GM20431 (cell line): Measurements from ENCODE around the gene RGS3.

Experiments
- in situ Hi-C: fragments of 300-500 bp; cut with MseI, MboI; formaldehyde crosslinking; loops from one replicate; pipeline ENCODE4 v1.15.0; 2020; ENCODE audit warnings: low sequenced_read_pairs; ENCODE audit not compliant: unreplicated experiment

Gene RGS3

DNA sequence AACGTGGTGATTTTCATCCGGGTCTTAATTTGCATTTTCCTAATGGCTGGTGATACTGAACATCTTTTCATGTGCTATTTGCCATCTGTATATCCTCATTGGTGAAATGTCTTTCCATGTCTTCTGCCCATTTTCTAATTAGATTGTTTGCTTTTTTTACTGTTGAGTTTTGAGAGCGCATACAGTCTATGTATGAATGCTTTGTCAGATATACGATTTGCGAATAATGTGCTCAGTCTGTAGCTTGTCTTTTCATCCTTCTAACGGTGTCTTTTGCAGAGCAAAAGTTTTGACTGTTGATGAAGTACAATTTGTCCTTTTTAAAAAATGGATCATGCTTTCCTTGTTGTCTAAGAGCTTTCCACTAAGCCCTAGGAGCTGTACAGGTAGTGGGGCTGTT lies 143.0 kb downstream of the RGS3 start:
- in situ Hi-C loops: no loop called here

DNA sequence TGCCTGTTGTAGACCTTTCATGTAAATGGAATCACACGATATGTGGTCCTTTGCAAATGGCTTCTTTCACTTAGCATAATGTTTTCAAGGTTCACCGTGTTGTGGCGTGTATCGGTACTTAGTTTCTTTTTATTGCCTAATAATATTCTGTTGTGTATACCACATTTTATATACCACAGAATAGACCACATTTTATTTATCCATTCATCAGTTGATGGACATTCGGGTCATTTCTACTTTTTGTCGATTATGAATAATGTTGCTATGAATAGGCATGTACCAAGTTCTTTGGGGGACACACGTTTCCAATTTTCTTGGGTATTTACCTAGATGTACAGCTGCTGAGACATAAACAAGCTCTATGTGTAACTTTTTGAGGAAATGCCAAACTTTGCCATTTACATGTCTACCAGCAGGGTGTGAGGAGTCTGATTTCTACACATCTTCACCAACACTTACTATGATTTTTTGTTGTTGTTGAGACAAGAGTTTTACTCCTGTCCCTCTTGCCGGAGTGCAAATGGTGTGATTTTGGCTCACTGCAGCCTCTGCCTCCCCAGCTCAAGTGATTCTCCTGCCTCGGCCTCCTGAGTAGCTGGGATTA lies 144.7 kb downstream of the RGS3 start:
- in situ Hi-C loops: no loop called here

DNA sequence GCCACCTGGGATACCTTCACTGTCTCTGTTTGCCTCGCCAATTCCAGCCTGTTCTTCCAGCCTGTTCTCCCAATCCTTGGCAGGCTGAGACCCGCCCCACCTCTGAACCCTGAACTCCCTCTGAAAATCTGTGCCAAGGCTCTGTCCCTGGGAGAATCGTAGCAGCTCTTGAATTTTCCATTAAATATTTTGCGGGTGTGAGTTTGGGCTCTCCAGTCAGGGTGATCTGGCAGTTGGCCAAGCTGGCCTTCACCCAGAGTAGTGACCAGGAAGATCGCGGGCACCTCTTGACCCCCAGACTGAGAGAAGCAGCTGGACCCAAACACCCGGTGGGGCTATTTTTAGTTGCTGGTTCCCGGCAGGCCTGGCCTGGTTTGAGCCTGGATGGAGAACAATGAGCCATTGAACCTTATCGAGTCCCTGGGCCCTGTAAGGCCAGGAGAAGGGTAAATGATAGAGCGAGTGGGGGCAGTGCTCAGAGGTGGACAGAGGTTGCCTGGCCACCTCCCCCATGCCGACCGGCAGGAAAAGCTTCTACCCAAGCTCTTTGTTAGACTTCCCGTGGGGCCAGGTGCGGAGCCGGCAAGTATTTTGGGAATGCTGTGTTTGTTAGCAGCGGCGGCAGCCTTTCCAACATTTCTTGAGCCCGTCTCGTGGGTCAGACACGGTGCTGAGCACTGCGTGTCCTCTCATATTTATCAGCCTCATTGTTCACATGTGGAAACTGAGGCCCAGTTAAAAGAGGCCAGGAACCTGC lies 146.2 kb downstream of the RGS3 start:
- in situ Hi-C loops: no loop called here

DNA sequence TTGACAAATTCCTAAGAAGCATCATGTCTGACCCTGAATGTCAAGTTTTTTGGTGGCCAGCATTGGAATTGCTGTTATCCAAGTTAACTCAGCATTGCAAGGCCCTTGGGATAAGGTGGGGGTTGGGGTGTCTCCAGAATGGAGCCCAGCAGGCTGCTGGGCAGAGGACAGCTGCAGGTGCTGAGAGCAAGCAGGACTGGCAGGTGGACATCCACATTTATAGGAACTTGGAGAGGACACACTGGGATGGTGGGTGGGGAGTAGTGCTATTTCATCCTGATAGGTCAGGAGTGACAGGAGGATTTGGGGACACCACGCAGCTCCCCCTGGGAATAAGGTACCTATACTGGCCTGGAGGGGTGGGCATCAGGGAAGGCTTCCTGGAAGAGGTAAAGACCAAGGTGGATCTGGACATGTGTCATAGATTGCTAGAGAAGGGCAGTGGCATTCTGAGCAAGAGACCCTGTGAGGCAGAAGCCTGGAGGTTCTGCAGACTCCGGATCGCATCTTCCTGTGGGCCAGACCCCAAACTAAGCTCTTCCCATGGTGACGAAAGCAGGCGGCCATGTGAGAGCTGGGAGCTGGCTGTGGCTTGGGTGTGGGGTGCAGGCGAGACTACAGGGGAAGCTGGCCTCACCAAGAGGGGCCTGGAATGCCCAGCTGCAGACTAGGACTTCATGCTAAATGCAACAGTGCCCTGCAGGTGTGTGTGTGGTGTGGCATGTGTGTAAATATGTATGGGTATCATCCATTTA lies 148.1 kb downstream of the RGS3 start:
- in situ Hi-C loops: no loop called here

DNA sequence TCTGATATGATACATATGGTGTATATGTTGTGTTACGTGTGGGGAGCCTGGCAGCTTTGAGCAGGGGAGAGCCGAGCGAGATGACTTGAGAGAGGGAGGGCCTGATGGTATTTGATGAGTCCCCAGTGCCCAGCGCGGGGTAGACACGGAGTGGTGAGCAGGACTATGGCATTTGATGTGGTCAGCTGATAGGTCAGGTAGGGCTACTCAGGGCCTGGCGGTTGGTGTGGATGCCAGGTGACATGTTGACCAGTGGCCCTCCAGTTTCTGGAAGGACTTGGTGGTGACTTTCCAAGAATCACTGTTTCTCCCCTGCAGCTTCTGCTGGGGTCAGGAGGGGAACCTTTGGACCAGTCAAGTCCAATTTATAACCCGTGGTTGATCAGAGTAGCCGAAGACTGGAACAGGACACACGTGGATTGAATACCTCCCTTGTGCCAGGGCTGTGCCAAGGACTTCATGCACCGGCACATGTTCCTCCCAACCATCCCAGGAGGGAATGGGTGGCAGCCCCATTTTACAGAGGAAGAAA lies 148.8 kb downstream of the RGS3 start:
- in situ Hi-C loops: no loop called here

DNA sequence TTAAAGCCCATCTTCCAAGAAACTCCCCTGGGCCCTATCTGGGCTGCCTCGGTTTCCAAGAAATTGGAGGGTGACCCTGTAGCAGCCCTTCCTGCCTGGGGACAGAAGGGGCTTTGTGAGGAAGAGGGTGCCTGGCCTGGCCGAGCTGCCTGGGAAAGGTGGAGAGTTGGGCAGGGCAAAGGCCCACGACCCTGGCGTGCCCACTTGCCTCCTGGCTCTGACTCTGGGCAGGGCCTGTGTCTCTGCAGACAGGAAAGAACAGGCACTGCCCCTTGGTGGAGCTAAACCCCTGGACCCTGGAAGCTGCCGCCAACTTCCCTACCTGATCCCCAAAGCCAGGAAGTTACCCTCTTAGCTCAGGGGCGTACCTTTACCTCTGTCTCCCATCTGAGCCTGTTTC lies 149.3 kb downstream of the RGS3 start:
- in situ Hi-C loops: no loop called here

DNA sequence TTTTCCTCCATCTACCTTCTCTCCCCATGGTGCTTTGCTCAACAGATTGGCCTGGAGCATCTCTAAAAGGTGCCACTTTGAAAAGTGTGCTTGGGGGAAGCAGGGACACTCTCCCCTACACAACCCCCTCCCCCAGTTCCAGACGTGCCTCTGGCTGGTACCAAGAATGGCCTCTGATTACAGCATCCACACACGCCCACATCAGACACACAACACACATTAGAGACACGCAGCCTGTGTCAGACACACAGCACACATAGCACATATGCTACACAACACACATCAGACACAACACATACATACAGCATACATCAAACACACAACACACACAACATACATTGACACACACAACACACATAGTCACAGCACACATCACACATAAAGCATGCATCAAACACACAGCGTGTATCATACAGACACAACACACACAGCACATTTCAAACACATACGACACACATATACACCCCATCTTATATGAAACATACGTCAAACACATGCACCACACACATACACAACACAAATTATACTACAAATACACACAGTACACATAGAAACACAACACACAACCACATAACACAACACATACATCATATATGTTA lies 150.4 kb downstream of the RGS3 start:
- in situ Hi-C loops: no loop called here

DNA sequence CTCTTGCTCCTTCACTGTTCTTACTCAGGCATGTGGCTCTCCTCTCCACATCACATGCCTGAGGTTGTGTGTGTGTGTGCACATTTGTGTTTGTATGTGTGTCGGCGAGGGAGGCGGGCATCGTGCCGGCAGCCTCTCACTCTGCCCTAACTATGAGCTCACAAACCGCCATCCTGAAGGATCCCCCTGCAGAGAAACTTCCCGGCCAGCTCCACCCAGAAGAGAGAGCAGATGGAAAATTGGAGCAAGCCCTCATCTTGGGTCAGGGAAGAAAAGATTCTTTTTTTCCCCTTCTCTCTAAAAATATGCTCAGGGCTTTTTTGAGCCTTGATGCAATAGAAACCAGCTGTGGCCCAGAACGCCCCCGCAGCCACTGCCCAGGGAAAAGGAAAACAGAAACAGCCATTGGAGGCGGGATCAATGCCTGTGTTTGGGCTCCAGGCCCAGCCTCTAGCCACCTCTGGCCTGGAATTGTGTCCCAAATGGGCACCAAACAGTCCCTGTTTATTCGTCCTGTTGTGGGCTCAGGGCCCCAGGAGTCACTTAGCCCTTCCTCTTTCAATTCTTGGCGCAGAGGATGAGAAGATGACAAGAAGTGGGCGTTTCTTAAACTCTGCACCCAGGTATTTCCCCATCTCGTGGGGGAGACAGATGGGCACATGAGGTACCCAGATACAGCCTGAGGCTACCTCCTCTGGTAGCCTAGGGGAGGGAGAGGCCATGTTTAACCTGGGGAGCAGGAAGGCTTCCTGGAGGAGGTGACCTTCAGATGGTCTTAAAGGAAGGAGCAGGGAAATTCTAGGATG lies 151.5 kb downstream of the RGS3 start:
- in situ Hi-C loops: no loop called here

DNA sequence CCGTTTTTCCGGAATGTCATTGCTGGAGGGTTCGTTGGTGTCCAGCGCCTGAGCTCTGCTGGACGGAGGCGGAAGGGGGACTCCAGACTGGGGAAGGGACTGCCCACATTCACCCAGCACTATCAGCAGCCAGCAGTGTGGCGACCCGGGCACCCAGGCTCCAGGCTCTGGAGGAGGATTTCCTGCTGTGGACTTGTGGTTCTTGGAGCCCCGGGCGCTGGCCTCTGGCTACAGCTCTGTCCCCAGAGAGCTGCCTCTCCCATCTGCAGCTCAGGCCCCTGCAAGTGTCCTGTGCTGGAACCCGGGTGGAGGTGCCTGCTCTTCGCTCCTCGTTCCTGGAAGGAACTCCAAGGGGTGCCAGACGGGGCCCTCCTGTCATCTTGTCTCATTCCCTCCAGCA lies 152.6 kb downstream of the RGS3 start:
- in situ Hi-C loops: no loop called here

DNA sequence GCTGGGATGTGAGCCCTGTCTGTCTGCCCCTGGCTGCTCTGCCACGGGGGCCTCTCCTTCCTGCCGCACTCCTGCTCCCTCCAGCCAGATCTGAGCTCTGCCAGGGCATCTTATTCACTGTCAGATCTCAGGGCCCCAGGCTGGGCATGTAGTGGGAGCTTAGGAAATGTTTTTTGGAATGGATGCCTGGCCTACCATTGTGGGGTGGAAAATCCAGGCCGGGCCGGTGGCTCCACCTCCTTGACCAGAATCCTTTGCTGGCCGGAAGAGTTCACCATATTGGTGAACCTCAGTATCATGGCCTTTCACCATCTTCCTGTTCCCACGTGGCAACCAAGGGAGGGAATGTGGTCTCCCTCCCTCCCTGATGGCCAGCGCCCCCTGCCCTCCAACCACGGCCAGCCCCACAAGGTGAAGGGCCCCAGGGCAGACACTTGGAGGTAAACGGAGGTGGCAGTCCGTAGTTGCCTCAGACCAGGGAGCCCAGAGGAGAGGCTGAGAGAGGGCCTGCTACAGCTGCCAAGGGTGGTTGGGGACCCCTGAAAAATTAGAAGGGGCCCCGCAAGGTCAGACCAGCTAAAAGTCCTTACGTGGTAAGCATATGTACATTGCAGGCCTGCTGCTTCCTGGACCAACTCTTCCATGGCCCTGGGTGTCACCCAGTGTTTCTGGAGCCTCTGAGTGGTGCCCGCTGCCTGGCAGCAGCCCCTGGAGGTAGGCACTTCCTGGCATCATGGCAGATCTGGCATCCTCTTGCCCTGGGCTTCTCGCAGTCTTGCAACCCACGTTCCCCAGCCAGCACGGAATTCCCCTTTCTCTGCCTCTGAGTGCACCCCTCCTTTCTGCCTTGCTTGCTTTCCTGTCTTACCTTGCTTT lies 153.3 kb downstream of the RGS3 start:
- in situ Hi-C loops: no loop called here

DNA sequence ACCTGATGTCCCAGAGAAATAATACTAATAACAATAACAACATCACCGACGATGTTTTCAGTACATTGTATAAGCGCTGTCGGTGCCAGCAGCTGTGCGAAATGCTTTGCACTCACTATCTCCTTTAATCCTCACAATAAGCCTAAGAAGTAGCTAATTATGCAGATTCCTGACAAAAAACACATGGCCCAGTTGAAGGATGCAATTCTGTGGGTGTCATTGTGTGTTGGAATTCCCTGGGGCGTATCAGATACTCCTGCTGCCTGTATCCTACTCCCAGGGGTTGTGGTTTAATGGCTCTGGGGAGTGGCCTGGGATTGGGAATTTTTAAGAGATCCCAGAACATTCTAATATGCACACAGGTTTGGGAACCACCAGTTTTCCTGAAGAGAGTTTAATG lies 154.0 kb downstream of the RGS3 start:
- in situ Hi-C loops: no loop called here

DNA sequence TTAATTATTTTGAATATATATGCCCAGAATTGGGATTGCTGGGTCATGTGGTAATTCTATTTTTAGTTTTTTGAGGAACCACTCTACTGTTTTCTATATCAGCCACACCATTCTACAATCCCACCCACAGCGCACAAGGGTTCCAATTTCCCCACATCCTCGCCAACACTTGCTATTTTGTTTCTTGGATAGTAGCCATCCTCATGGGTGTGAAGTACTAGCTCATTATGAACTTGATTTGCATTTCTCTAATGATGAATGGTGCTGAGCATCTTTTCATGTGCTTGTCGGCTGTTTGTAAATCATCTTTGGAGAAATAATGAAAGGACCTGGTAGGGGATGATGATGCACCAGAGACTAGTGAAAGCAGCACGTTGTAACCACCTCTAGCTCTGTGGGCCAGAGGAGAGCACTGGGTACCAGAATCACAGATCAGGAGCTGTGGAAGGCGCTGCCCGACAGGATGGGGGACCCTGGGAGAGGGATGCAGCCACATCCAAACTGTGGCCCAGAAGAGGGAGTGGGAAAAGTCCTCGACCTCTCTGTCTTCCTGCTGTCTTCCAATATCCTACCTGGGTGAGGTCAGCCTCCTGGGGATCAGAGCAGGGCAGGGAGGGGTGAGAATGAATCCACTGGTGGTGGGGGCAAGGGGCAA lies 155.4 kb downstream of the RGS3 start:
- in situ Hi-C loops: no loop called here

DNA sequence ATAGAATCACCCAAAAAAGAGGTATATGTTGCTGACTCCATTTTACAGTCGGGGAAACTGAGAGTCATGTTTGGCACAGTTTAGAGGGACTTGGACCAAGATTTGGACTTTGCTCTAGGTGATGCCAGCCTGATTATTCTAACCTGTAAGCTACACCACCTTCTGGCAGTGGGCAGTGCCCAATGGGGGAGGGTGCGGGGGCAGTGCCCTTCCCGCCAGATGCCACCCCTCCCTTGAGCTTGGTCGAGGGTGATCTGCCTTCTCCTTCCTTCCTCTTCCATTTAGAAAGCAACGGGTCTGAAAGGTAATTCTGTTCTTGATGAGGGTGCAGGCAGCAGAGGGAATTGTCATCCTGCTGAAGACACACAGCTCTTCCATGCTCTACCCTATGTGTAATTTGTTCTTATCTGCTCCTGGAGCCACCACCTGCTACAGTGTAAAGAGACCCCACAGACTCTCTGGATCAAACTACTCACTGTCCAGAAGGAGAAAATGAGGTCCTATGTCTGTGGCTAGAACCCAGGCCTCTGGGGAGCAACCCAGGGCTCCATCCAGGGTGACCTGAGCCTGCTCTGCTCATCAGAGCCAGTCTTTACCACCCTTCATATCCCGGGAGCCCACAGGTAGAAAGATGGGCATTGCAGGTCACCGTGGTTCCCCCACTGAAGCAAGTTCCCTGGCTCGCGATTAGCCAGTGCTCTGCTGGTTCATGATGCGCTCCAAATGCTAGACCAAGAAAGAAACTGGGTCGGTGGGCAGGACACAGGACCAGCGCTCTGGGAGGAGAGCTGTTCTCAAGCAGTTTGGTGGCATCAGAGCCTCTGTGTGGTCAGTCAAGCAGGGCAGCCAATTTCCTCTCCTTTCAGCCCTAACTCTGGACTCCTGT lies 156.2 kb downstream of the RGS3 start:
- in situ Hi-C loops: no loop called here

DNA sequence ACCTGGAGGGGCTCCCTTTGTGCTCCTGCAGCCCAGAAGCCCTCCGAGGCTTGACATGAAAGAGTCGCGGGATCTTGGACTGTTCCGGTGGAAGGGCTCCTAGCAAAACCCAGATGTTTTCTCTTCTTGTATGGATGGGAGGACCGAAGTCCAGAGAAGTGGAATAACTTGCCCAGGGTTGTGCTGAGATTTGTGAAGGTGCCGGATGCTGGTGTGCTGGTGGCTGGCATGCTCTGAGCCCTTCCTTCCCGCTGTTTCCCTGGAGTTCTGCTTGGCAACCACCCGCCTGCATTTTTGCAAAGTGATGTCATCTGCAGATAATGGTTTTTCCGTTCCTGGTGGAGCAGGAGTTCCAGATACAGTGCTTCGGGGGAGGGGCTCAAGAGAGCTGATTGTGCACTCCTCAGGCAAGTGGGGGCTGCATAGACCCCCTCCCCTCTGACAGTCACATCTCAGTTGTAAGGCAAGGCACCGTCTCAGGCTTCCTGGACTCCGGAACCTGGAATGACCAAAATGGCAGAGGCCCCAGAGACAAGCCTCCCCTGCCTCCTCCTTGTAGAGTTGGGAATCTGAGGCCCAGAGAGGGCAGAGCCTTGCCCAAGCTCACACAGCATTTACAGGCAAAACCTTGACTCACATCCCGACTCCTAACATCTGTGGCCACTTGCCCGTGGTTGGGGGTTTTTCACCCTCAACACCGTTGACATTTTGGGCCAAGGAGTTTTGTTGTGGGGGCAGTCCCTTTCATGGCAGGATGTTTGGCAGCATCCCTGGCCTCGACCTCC lies 157.0 kb downstream of the RGS3 start:
- in situ Hi-C loops: no loop called here

DNA sequence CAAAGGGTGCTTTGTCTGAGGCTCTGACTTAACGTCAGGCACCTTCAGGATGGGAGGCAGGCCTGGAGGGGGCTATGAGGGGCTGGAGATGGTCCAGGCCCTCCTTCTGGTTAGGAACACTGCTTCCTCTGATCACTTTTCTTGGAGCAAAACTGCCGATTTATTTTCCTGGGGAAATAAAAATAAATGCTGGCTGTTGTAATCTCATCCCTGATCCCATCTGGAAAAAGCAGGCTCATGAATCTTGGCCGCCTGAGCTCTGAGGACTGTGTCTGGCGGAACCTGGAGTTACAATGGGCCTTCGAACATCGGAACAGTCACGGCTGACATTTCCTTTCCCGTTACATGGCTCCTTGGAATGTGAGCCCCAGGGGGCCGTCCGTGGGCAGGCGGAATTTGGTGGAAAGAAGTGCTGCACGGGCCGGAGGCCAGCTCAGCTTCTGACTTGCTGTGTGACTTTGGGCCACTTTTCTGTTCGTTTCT lies 157.8 kb downstream of the RGS3 start:
- in situ Hi-C loops: no loop called here

DNA sequence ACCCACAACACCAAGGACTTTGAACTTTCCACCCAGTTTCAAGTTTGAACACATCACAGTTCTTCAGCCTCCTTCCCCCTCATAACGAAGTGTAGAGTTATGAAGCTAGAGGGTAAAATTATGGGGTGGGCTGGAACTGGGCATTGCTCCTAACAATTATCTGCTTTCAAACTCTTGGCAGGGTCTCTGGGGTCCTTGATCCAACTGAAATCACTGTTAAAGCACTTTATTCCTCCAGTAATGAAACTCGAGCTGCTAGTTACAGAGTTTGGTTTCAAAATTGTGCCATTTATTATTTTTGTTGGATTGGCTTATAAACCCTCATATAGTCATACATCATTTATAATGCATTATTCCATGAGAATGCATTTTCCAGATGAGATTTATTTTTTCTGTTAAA lies 158.5 kb downstream of the RGS3 start:
- in situ Hi-C loops: no loop called here
